ENCODE data around the gene ZNF17.
"Not testable (repeated sequence)": the region's sequence is repeated elsewhere in the genome, so short reads cannot be mapped to it uniquely, and the experiment has no call there.

Gene ZNF17

DNA sequence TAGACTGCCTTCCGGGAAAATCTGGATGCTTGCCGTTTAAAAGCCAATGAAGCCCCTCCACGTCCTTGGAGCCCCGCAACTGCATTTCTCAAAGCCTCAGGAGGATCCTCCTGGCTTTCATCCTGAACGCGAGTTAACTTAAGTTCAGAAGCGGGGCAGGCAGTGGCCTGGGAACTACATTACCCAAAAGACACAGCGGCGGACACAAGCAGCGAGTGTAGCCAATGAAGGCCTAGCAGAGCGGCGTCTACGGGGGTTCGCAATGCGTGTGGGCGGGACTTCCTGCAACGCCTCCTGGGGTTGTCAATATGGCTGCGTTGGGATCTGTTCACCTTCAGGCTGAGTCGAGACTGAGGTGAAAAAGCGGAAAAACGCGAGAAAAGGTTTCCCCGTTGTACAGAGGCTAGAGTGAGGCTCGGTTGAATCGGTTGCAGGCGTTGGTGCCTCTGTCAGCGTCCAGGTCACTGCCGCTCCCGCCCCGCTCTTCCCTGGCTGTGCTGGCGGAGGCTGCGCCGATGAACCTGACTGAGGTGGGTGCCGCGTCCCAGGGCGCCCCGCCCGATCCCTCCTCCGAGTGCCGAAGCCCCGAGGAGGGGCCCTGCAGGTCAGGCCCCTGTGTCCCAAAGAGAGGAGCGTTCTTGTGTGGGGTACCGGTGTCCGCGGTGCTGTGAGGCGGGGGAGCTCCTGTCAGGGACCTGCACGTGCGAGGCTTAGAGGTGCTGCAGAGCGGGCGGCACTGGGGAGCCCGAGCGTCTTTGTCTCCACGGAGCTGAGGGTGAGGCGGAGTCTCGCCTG lies at the start of gene ZNF17:
Gene ZNF17, plus strand, starts transcription at position 285 of the 795 bp plus-strand sequence. CDS start 2,455 bp downstream, outside the sequence.
- peak; percentile 63 to 85 for DNase-seq

DNA sequence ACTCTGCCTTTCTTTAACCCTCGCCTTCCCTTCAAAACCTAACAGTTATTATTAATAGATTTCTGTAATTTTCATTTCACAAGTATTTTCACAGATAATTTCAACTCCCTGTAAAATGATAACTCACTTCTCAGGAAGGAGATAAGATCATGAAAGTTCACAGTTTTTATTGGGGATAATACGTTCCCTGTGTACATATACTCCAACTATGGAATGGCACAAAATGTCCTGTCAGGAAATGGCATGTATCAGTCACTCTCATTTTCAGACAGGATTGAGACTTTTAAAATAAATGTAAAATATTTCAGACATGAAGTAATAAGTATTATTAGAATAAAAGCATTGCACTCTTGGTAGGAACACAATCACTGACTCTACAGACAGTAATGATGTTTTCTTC lies 48.5 kb upstream of the ZNF17 start:
- DNase-seq, result no peak

DNA sequence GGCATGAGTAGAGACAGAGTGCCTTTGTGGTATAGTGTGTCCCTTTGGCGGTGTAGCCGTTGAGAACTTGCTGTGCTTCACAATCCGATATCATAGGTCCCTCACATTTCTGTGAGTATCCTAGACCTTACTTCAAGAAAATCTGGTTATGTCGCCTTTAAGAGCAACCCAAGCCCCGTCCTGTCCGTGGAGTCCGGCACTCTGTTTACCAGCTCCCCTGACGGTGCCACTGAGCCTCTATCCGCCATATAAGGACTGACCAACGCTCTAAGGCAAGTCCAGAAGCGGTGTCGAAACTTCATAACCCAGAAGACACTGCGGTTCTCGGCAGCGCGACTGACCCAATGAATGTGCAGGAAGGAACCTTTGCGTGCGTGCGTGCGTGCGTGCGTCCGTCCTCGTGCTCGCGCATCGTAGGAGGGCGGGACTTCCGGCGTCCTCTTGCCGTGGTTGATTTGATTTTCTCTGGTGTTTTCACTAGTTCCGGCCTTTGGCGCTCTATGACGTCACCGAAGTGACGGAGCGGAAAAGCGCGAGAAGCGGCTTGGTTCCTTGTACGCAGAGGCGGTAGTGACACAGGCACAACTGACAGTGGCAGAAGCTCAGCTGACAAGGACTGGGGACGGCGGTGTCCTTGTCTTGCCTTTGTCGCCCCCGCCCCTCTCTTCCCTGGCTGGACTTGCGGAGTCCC lies 47.8 kb upstream of the ZNF17 start, which contains the start of the genes TRAPPC2B and ZNF547:
Gene TRAPPC2B, plus strand, starts transcription at position 555 of the 691 bp plus-strand sequence. CDS start 1,283 bp downstream, outside the sequence.
Gene ZNF547, plus strand, starts transcription at position 555 of the 691 bp plus-strand sequence. CDS start 5,005 bp downstream, outside the sequence.
- DNase-seq, result peak; percentile 94 to 96

DNA sequence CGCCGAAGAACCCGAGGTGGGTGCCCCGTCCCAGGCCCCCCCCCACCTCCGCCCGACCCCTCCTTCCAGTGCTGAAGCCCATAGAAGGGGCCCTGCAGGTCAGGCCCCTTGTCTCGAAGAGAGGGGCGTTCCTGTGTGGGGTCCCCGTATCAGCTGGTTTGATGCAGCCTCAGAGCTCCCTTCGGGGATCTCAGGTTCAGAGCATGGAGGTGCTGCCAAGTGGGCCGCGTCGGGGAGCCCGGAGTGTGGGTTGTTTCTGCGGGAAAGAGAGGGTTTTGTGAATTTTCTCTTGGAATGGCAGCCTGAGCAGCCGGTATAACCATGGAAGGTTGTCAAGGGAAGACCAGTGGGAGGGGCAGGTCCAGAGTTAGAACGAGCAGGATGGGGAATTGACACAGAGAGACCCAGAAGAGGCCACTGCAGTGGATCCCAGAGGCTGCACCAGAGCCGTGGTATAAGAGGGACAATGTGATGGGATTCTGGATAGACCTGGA lies 47.2 kb upstream of the ZNF17 start:
- no peak for DNase-seq

DNA sequence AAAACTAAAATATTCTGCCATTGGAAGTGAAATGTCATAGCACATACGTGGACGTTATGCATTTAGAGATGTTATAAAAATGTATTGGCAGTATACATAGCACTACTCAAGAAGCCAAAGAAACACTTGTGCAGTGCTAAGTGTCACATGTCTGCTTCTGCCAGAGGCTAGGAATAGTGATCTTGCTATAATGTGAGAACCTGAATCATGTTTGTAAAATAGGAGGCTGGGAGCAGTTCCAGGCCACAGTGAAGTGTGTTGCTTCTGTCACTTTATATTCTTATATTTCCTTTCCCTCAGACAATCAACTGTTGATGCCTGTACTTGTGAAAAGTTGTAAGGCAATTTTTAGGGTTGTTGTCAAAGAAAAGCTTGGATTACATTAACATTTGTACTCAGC lies 44.2 kb upstream of the ZNF17 start:
- DNase-seq, result no peak

DNA sequence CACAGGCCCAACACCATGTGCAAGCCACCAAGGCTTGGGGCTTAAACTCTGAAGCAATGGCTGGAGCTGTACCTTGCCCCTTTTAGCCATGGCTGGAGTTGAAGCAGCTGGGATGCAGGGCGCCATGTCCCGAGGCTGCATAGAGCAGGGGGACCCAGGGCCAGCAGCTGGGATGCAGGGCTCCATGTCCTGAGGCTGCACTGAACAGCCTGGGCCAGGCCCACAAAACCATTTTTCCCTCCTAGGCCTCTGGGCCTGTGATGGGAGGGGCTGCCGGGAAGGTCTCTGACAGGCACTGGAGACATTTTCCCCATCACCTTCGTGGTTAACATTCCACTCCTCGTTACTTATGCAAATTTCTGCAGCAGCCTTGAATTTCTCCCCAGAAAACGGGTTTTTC lies 36.8 kb upstream of the ZNF17 start:
- no peak for DNase-seq

DNA sequence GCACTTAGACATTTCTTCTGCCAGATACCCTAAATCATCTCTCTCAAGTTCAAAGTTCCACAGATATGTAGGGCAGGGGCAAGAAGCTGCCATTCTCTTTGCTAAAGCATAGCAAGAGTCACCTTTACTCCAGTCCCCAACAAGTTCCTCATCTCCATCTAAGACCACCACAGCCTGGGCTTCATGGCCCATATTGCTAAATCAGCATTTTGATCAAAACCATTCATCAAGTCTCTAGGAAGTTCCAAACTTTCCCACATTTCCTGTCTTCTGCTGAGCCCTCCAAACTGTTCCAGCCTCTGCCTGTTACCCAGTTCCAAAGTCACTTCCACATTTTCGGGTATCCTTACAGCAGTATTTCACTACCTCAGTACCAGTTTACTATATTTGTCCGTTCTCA lies 36.3 kb upstream of the ZNF17 start:
- DNase-seq, result not testable (repeated sequence)

DNA sequence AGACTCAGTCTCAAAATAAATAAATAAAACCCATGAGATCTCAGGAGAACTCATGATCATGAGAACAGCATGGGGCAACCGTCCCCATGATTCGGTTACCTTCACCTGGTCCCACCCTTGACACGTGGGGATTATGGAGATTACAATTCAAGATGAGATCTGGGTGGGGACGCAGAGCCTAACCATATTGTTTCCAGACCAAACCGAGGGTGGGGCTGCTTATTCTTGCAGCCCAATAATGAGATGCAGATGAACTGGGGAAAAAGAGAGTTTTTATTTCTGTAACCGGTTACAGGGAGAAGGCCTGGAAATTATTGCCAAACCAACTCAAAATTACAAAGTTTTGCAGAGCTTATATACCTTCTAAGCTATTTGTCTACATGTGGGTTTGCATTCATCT lies 34.8 kb upstream of the ZNF17 start:
- no peak for DNase-seq

DNA sequence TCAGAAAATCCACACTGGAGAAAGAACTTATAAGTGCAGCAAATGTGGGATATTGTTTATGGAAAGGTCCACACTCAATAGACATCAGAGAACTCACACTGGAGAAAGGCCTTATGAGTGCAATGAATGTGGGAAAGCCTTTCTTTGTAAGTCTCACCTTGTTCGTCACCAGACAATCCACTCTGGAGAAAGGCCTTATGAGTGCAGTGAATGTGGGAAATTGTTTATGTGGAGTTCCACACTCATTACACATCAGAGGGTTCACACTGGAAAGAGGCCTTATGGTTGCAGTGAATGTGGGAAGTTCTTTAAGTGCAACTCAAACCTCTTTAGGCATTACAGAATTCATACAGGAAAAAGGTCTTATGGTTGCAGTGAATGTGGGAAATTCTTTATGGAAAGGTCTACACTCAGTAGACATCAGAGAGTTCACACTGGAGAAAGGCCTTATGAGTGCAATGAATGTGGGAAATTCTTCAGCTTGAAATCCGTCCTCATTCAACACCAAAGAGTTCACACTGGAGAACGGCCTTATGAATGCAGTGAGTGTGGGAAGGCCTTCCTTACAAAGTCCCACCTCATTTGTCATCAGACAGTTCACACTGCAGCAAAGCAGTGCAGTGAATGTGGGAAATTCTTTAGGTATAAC lies 33.3 kb upstream of the ZNF17 start:
- DNase-seq, result no peak

DNA sequence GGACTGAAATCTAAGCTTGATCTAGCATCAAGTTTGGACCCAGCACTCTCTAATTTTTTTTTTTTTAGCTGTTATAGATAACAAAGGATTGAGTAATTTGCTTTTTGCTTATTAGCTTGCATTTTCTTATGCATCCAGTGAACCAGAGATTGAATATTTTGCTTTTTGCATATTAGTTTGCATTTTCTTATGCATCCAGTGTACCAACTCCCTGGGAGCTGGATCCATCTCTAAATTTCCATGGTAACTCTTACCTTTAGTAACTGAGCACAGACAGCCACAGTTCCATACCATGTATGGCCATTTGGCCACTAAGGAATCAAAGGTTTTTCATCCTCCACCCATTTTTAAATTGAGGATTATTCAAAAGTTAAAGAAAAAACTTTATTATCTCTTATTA lies 30.0 kb upstream of the ZNF17 start:
- no peak for DNase-seq

DNA sequence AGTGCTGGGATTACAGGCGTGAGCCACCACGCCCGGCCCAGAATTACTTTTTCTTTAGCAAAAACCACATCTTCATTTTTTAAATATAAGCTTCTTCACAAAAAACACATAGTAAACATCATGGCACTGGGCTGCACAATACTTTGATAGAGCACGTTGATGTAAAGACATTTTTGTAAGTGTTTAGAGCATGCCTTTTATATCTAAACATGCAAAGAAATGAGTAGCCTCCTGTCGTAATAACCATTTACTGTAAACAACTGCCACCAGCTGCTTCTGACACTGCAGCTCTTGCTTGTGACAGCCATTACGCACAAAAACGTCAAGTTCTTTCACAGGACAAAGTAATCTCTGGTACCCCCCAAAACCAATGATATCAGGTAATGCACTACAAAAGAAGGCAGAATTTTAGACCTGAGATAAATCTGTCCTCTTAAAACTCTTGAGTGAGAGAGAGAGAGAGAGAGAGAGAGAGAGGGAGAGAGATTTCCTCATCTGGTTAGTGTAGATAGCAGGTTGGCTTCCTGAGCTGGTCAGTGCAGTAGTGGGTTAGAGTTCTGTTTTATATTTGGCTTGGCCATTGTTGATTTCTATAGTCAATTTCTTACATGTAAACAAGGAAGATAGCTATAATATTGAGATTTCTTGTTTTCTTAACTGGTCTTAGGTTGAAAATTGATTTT lies 28.0 kb upstream of the ZNF17 start:
- no peak for DNase-seq

DNA sequence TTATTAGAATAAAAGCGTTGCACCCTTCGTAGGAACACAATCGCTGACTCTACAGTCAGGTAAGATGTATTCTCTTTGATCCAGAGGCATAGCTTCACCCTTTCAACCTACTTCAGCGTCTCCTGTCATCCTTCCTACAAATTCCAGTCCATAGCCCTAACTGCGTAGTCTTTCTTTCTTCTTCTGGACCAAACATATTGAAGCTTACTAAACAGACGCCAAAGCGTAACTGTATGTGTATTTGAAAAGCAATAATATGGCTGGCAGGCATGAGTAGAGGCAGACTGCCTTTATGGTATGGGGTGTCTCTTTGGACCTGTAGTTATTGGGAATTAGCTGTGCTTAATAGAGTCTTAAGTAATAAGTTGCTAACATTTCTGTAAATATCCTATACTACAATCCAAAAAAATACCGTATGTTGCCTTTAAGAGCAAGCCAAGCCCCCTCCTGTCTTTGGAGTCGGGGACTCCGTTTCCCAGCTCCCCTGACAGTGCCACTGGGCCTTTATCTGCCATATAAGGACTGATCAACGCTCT lies 21.7 kb upstream of the ZNF17 start:
- DNase-seq, result no peak

DNA sequence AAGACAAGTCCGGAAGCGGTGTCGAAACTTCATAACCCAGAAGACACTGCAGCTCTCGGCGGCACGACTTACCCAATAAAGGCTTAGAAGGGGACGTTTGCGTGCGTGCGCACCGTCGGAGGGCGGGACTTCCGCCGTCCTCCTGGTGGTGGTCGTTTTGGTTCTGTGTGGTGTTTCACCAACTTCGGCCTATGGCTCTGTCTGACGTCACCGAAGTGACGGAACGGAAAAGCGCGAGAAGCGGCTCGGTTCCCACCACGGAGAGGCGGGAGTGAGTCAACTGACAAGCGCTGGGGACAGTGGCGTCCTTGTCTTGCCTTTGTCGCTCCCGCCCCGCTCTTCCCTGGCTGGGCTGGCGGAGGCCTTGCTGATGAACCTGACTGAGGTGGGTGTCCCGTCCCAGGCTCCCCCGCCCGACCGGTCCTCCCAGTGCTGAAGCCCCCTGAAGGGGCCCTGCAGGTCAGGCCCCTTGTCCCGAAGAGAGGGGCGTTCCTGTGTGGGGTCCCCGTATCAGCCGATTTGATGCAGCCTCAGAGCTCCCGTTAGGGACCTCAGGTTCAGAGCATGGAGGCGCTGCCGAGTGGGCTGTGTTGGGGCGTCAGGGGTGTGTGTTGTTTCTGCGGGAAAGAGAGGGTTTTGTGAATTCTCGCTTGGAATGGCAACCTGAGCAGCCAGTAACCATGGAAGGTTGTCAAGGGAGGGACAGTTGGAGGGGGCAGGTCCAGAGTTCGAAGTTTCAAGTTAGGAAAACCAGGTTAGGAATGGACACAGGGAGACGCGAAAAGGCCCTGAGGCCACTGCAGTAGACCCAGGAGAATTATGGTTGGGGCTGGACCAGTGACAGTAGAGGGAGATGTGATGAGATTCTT lies 21.0 kb upstream of the ZNF17 start, which contains the start of gene ZNF548:
Gene ZNF548, plus strand, starts transcription at position 125 of the 869 bp plus-strand sequence. Its CDS starts 246 bp downstream, at position 371.
- peak; percentile 86 to 95 for DNase-seq

DNA sequence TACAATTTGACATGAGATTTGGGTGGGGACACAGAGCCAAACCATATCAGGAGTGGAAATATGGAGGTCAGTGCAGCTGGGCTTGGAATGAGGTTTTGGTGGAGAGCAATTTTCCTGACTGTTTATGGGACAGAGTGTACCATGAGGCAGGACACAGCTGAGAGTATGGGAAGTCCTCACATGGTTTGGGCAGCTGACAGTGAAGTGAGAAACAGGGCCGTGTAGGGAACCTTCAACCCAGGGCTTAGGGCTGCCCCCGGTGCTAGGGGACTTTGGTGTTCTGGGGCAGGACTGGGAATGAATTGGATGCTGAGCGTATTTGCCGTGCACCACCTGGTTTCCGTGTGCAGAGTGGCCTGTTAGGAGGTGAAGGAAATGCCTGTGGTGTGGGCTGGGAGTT lies 15.3 kb upstream of the ZNF17 start:
- no peak for DNase-seq

DNA sequence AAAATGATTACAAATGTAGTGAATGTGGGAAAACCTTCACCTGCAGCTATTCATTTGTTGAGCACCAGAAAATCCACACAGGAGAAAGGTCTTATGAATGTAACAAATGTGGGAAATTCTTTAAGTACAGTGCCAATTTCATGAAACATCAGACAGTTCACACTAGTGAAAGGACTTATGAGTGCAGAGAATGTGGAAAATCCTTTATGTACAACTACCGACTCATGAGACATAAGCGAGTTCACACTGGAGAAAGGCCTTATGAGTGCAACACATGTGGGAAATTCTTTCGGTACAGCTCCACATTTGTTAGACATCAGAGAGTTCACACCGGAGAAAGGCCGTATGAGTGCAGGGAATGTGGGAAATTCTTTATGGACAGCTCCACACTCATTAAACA lies 12.1 kb upstream of the ZNF17 start:
- no peak for DNase-seq

DNA sequence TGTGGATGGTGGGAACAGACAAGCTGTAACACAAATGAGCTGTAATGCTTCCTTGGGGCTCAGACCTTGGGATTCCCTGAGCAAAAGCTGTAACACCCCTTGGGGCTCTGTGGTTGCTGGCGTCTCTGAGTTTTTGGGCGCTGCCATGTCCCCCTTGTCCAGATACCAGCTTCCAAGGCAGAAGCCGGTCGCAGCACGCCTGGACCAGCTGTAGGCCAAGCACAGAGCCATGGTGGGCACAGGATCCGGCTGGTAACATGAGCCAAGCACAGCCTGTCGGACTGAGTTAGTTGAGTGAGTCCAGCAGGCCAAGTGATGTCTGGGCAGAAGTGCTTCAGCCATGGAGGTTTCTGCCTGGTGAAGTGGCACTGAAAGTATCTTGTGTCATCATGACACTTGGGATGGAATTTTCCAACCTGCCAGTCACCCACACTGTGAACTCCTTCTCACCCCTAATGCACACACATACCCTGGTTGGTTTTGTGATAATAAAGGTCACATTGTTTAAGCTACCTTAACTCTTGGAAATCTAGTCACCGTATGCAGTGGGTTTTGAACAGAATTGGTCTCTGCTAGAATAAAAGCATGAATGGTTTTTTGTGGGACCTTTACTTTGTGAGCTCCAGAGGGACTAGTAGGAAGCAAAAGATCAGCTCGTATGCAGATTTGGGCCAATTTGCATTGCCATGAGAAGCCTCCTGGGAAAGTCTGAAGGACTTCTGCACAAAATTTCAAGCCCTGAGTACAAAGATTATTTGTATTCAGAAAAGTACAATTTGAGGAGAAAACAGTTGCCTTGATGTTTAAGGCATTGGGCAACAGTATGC lies 7.0 kb upstream of the ZNF17 start:
- DNase-seq, result no peak

DNA sequence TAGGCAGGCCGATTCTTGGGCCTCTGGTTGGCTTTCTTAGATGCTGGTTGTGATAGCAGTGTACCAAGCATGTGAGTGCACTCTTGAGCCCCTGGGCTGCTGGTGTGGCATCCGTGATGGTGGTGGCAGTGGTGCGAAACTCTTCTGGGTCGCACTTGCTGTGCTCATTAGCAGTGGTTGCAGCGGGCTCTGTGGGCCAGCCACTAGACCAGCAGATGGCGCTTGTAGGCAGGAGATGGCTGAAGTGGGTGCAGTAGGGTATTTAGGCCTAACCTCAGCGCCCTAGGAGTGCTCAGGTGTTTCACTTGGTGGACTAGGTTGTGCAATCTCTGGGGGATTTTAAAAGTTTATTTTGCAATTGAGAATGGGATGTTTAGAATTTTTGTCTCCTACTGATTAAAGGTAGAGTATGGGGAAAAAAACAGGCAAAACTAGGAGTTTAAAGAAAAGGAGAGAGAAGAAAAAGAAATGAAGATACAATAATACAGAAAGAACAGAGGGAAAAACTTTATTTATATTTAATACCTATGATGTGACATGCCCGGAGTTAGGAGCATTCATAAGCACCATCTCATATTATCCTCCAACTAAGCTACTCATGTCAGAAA lies 4.3 kb upstream of the ZNF17 start:
- DNase-seq, result peak in 1 of 2 donors; percentile 22

DNA sequence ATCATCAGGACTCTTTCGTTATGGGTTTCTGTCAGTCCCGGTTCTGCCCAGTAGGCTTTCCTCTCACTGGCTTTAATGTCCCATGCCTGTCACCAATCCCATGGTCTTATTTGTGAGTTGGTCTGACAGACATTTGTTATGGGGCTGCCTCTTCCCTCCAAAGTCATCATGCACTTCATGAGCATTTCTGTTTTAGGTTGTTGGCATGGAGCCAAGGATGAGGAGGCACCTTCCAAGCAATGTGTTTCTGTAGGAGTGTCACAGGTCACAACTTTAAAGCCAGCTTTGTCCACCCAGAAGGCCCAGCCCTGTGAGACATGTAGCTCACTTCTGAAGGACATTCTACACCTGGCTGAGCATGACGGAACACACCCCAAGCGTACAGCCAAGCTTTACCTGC lies 8.5 kb downstream of the ZNF17 start:
- DNase-seq, result no peak

DNA sequence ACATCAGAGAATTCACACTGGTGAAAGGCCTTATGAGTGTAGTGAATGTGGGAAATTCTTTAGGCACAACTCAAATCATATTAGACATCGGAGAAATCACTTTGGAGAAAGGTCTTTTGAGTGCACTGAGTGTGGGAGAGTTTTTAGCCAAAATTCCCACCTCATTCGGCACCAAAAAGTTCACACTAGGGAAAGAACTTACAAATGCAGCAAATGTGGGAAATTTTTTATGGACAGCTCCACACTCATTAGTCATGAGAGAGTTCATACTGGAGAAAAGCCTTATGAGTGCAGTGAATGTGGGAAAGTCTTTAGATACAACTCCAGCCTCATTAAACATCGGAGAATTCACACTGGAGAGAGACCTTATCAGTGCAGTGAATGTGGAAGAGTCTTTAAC lies 10.1 kb downstream of the ZNF17 start:
- no peak for DNase-seq

All from bone marrow (tissue), 2 donors.